GM18951 (cell line): Measurements from ENCODE around the gene MAPK1.

ENCODE experiments used
- POLR2A ChIP-seq: IDR thresholded peaks from 4 replicates; pipeline ENCODE4 v1.6.1; 2011; ENCODE audit warnings: mild to moderate bottlenecking; ENCODE audit not compliant: insufficient read length, insufficient read depth; ENCODE audit errors: extremely low read depth
- in situ Hi-C: fragments of 300-500 bp; cut with MboI; formaldehyde crosslinking; loops from one replicate; pipeline ENCODE4 v1.12.0; 2022; ENCODE audit warnings: low sequenced_read_pairs, mixed read lengths, inconsistent platforms; ENCODE audit not compliant: unreplicated experiment

MAPK1 gene

DNA sequence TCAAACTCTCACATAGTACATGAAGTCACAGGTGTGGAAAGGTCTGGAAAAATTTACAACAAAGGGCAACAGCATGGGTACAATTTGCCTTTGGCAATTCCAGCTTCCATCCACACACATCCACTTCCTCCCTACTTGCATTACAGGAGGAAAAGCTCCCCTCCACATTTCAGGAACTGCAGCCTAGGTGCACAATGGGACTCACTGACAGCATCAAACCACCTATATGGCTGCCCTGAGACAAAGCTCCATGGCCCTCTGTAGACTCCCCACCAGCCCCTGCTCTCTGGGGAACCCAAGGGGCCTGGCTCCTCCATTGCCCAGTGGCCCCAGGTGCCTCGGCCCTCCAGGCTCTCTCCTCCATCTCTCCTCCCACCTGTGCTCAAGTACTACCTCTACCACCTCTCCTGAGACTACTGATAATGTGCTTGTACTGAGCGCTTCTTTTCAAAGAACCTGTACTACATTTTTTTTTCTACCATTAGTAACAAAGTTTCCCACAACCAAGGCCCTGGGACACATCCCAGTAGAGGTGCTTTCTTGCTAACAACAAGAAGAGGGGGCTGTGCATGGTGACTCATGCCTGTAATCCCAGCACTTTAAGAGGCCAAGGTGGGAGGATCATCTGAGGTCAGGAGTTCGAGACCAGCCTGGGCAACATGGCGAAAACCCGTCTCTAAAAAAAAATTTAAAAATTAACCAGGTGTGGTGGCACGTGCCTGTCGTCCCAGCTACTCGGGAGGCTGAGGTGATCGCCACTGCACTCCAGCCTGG is 136.7 kb downstream of the MAPK1 start:
- TF ChIP-seq POLR2A = no peak
- in situ Hi-C loops = no loop called here

DNA sequence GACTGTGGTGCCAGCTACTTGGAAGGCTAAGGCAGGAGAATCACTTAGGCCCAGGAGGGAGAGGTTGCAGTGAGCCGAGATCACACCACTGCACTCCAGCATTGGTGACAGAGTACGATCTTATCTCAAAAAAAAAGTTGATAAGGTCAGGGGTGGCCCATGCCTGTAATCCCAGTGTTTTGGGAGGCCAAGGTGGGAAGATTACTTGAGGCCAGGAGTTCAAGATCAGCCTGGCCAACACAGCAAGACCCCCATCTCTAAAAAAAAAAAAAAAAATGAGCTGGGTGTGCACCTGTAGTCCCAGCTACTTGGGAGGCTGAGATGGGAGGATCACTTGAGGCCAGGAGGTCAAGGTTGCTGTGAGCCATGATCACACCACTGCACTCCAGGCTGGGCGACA is 138.3 kb downstream of the MAPK1 start:
- in situ Hi-C loops = loop anchor here (10.0 kb wide), 1 partner anchor 206 kb away; no protein-coding TSS in a partner anchor

DNA sequence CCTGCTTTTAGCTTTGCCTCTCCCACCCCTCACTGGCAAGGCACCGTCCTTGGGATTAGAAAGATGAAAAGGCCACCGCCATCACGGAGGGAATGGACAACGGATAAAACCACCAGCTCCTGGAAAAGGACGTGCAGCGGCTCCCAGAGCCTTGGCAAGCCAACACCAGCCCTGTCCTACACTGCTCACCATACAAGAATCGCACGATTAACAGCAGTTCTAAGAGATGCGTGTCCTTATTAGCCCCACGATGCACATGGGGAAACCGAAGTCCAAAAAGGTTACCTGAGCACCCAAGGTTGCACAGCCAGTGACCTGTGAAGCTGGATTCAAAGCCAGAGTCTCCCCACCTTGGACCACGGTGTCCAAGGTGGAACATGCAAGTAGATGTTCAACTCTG is 139.2 kb downstream of the MAPK1 start:
- in situ Hi-C loops = loop anchor here (10.0 kb wide), 1 partner anchor 207 kb away; no protein-coding TSS in a partner anchor
- no peak for TF ChIP-seq POLR2A

DNA sequence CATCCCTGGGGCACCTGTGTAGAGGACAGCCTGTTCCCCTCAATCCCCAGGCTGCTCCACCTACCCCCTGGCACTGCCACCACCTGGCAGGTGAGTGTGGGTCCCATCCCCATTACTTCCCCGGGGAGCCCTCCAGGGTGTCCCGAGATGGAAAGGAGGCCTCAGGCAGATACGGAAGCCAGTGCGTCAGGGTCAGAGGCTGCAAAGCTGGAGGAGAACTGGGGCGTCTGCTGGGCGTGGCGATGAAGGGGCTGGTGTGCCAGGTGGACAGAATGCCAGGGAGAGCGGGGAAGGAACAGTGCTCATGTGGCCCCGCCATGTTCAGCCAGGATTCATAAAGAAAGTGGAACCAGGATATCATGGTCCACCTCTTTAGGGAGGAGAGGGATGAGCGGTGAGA is 139.7 kb downstream of the MAPK1 start:
- no peak for TF ChIP-seq POLR2A
- in situ Hi-C loops = loop anchor here (10.0 kb wide), 1 partner anchor 207 kb away; no protein-coding TSS in a partner anchor

DNA sequence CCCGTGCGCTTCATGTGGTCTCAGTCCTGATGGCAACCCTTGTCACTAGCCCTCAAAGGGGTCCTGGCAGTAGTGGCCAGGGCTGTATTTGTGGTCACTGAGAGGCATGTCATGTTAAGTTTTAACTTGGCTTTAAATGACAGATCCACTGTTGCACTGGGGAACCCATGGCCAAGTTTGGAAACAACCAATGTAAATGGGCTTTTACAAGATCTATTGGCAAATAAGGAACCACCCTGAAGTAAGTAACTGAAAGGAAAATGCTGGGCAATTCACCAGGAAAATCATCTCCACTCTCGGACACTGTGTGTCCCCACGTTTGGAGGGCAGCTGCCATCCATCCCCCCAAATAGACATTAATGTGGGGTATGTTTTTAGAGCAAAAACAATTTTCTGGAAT is 140.3 kb downstream of the MAPK1 start:
- in situ Hi-C loops = loop anchor here (10.0 kb wide), 1 partner anchor 208 kb away; no protein-coding TSS in a partner anchor
- no peak for TF ChIP-seq POLR2A

DNA sequence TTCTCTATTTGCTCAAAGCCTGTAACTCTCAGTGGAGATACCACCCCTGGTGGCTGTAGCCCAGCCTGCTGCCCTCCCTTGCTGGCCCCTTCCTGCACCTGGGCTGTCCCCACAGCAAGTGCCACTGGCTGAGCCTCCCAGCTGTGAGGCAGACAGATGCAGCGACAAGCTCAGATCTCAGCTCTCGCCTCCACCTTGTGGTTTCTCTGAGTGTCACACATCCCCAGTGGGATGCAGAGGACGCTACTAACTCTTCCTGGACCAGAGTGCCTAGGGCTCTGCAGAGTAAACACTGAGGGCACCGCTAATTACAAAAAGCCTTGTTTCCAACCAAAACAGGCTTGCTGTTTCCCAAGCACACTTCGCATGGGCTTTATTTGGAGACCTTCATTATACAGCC is 140.8 kb downstream of the MAPK1 start:
- TF ChIP-seq POLR2A = no peak
- in situ Hi-C loops = loop anchor here (10.0 kb wide), 1 partner anchor 208 kb away; no protein-coding TSS in a partner anchor

DNA sequence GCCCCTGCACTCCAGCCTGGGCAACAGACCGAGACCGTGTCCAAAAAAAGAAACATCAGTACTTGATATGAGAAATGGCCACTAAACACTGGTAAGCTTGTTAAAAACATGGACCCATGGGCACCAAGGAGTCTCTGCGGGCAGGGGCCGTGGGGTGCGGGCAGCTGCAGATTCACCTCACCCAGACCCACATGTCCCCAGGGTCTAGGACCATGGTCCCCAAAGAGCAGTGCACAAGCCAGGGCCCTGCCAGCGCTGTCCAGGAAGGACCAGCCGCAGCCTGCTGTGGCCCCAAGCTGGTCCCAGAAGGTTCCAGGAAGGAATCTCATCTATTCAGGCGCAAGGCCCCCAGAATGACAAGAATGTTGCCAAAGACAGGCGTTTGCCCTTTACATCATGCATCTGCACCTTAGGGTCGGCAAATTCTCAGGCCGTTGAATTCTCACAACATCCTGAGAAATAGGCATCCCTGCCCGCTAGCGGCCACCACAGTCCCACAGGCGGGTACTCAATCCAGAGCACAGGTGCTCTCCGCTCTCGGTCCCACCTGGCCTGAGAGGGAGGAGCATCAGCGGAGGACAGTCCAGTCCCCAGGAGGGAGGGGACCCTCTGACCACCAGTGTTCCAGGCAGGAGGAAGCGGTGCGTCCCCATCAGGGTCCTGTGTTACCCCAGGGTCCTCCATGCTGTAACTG is 141.3 kb downstream of the MAPK1 start:
- in situ Hi-C loops = loop anchor here (10.0 kb wide), 1 partner anchor 209 kb away; no protein-coding TSS in a partner anchor
- TF ChIP-seq POLR2A = no peak

DNA sequence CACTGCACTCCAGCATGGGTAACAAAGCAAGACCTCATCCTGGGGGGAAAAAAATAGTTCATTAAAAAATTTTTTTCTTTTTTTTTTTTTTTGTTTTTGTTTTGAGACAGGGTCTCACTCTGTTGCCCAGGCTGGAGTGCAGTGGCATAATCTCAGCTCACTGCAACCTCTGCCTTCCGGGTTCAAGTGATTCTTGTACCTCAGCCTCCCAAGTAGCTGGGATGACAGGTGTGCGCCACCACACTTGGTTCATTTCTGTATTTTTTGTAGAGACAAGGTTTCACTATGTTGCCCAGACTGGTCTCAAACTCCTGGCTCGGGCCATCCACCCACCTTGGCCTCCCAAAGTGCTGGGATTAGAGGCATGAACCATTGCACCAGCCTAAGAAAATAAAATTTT is 142.9 kb downstream of the MAPK1 start:
- in situ Hi-C loops = loop anchor here (10.0 kb wide), 1 partner anchor 210 kb away; no protein-coding TSS in a partner anchor

DNA sequence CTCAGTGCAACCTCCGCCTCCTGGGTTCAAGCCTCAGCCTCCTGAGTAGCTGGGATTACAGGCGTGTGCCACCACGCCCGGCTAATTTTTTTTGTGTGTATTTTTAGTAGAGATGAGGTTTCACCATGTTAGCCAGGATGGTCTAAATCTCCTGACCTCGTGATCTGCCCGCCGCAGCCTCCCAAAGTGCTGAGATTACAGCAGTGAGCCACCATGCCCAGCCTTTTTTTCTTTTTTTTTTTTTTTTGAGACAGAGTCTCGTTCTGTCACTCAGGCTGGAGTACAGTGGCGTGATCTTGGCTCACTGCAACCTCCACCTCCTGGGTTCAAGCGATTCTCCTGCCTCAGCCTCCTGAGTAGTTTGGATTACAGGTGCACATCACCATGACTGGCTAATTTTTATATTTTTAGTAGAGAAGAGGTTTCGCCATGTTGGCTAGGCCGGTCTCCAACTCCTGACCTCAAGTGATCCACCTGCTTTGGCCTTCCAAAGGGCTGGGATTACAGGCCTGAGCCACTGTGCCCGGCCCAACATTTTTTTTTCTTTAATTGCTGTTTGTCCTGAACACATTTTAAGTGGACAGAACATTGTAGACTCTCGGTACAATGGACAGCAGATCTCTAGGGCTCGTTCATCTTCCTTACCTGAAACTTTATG is 146.1 kb downstream of the MAPK1 start:
- in situ Hi-C loops = loop anchor here (10.0 kb wide), 1 partner anchor 213 kb away; no protein-coding TSS in a partner anchor

DNA sequence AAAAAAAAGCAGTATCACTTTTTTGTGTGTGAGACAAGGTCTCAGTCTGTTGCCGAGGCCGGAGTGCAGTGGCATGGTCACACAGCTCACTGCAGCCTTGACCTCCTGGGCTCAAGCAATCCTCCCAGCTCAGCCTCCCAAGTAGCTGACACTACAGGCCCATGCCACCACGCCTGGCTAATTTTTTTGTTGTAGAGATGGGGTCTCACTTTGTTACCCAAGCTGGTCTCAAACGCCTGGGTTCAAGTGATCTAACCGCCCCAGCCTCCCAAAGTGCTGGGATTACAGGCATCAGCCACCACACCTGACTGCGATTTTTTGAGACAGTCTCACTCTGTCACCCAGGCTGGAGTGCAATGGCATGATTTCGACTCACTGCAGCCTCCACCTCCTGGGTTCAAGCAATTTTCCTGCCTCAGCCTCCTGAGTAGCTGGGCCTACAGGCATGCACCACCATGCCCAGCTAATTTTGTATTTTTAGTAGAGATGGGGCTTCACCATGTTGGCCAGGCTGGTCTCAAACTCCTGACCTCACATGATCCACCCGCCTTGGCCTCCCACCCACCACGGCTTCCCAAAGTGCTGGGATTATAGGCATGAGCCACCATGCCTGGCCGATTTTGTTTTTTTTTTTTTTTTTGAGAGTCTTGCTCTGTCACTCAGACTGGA is 147.1 kb downstream of the MAPK1 start:
- in situ Hi-C loops = loop anchor here (10.0 kb wide), 1 partner anchor 214 kb away; no protein-coding TSS in a partner anchor

DNA sequence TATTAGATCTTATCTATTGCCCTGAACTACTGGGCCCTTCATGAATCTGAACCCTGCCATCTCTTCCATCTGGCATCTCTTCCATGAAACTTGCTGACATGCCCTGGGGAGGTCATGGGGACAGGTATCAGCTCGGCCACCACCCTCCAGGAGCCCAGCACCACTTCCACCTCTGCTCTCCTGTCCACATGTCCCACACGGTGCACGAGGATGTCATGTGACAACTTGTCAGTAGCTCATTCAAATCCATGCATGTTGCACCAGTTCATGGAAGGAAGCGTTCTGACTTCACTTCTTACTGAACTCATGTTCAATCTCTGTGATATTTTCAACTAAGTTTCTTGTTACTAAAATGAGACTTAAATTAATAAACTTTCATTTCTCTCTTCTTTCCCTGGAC is 148.4 kb downstream of the MAPK1 start:
- in situ Hi-C loops = loop anchor here (5.0 kb wide), 1 partner anchor 1022 kb away; no protein-coding TSS in a partner anchor
- TF ChIP-seq POLR2A = no peak

DNA sequence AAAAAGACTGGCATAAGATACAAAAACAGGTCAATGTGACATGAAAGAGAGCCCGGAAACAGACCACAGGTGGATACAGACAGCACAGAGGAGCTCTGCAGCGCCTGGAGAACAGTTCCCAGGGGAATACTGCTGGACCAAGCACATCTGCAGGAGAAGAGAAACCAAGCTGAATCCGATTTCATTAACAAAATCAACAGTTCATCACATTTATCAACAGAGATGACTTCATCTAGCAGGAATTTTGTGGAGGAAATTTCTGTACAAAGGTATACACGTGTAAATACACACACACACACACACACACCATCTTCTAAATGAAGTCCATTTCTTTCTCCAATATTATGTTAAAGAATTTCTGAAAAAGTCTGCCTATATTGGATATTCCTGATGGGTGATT is 148.9 kb downstream of the MAPK1 start:
- TF ChIP-seq POLR2A = no peak
- in situ Hi-C loops = loop anchor here (5.0 kb wide), 1 partner anchor 1021 kb away; no protein-coding TSS in a partner anchor

DNA sequence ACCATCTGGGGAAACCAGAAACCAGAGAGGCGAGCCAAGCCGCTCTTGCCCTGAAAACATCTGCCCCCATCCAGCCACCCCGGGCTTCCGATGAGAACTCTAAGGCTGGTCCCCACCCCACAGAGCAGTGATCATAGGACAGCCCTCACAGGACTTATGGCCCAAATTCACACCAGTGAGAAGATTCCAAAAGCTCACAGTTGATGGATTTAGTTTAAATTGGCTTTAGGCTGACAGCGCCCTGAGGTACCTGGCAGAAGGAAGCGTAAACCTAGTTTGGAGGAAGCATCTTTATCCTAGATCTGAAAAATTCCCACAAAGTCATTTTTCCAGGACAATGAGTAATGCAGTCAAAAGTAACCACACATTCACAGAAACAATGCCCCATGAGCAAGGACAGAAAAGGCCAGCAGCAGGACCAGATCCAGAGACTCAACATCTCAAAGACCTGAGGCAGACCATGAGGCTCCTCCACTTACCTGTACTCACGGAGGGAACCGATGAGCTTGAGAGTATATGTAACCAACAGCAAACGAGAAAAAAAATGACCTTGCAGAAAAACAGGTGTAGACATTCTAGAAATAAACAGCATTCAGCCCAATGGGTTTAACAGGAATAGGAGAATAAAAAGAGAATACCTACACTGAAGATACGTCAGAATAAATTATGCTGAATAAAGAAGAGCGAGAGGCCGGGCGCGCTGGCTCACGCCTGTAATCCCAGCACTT is 150.9 kb downstream of the MAPK1 start:
- in situ Hi-C loops = loop anchor here (5.0 kb wide), 1 partner anchor 1019 kb away; no protein-coding TSS in a partner anchor
